ENCODE results near the gene PDE3B. TPM values are rescaled to one million over a fixed set of nuclear protein-coding genes. Genes with fewer than 3 reads are reported as not detected.

Gene PDE3B
- total and polyA plus RNA-seq, 9 of the 15 experiments (the other 6 are each of a cell fraction or from before 2014, with no cell fraction given), result 2.3 to 22.5 (median 12.2) TPM

GRCh38 chr11:14643697-14644225 lies at the start of gene PDE3B (continued):
- no peak for TF ChIP-seq HES1 (IDR thresholded peaks at IDR 0.05; ENCODE audit: low read depth)
- TF ChIP-seq EP300 (IDR thresholded peaks at IDR 0.05; ENCODE audit: low read length), result peak; percentile 60; the same call in 1 of the 2 replicates
- TF ChIP-seq NR2C1 (IDR thresholded peaks at IDR 0.05), result no peak
- TF ChIP-seq NR2C1 (tag; IDR thresholded peaks at IDR 0.05), result no peak
- peak; percentile 48 for TF ChIP-seq PHF20 (IDR thresholded peaks at IDR 0.05; ENCODE audit: partially characterized antibody)
- no peak for TF ChIP-seq BRF2 (IDR thresholded peaks at IDR 0.05; ENCODE audit: borderline replicate concordance, insufficient read depth, insufficient read length)
- 0 out of 2 replicates have a peak, but pooled peaks have one; percentile 1 for TF ChIP-seq JUND (IDR thresholded peaks at IDR 0.05; ENCODE audit: borderline replicate concordance, low read depth, low read length)
- peak; percentile 57; the same call in 1 of the 3 replicates for TF ChIP-seq JUND (tag; IDR thresholded peaks at IDR 0.05; ENCODE audit: borderline replicate concordance, low read depth, low read length)
- peak; percentile 89; the same call in 1 of the 2 replicates for TF ChIP-seq PHF8 (IDR thresholded peaks at IDR 0.05; ENCODE audit: borderline replicate concordance, low read length)
- TF ChIP-seq ATF3 (IDR thresholded peaks at IDR 0.05), result no peak
- no peak for TF ChIP-seq ATF3 (CRISPR knock-in tag; conservative IDR thresholded peaks at IDR 0.05)
- TF ChIP-seq SAP30 (IDR thresholded peaks at IDR 0.05; ENCODE audit: borderline replicate concordance, insufficient read depth, low read depth, low read length, poor library complexity, severe bottlenecking), result peak; percentile 65
- TF ChIP-seq CSDE1 (IDR thresholded peaks at IDR 0.05), result no peak
- TF ChIP-seq CTBP1 (IDR thresholded peaks at IDR 0.05; ENCODE audit: borderline replicate concordance), result peak; percentile 82
- peak; percentile 94; the same call in 1 of the 2 replicates for TF ChIP-seq FOXP1 (CRISPR knock-in tag; IDR thresholded peaks at IDR 0.05)
- 0 out of 2 replicates have a peak, but pooled peaks have one; percentile 7 for TF ChIP-seq ZNF644 (tag; IDR thresholded peaks at IDR 0.05; ENCODE audit: low read depth)
- no peak for TF ChIP-seq ZSCAN32 (CRISPR knock-in tag; IDR thresholded peaks at IDR 0.05)
- peak; percentile 60; the same call in 1 of the 2 replicates for TF ChIP-seq FOXK1 (CRISPR knock-in tag; IDR thresholded peaks at IDR 0.05; ENCODE audit: borderline replicate concordance)
- no peak for TF ChIP-seq JUN (IDR thresholded peaks at IDR 0.05; ENCODE audit: borderline replicate concordance, low read depth, low read length)
- 0 out of 2 replicates have a peak, but pooled peaks have one; percentile 76 for TF ChIP-seq JUN (CRISPR knock-in tag; IDR thresholded peaks at IDR 0.05; ENCODE audit: borderline replicate concordance)
- TF ChIP-seq KAT7 (CRISPR knock-in tag; IDR thresholded peaks at IDR 0.05; ENCODE audit: borderline replicate concordance), result peak; percentile 96; the same call in 1 of the 2 replicates
- peak; percentile 87 for TF ChIP-seq SUPT5H (IDR thresholded peaks at IDR 0.05)
- TF ChIP-seq ZNF79 (CRISPR knock-in tag; IDR thresholded peaks at IDR 0.05; ENCODE audit: low read depth), result no peak
- TF ChIP-seq POU5F1 (IDR thresholded peaks at IDR 0.05; ENCODE audit: borderline replicate concordance, low read depth, low read length, partially characterized antibody), result no peak
- TF ChIP-seq ZNF639 (CRISPR knock-in tag; conservative IDR thresholded peaks at IDR 0.05 in 1 of 2, IDR thresholded peaks at IDR 0.05 in 1 of 2), result peak in 1 of 2 experiments; percentile 36; a peak in 1 of 4 replicates

All from K562 (cell line).